Activated CD8-positive, alpha-beta memory T cell treated with anti-CD3 and anti-CD28 coated beads for 24 hours (primary cell): ENCODE data around the gene MAN2A1.
"Not testable (repeated sequence)": the region's sequence is repeated elsewhere in the genome, so short reads cannot be mapped to it uniquely, and the experiment has no call there.

Source experiments
- DNase-seq: peaks from one replicate; pipeline ENCODE4 v3.0.0-alpha.2; 2020

The MAN2A1 gene

DNA sequence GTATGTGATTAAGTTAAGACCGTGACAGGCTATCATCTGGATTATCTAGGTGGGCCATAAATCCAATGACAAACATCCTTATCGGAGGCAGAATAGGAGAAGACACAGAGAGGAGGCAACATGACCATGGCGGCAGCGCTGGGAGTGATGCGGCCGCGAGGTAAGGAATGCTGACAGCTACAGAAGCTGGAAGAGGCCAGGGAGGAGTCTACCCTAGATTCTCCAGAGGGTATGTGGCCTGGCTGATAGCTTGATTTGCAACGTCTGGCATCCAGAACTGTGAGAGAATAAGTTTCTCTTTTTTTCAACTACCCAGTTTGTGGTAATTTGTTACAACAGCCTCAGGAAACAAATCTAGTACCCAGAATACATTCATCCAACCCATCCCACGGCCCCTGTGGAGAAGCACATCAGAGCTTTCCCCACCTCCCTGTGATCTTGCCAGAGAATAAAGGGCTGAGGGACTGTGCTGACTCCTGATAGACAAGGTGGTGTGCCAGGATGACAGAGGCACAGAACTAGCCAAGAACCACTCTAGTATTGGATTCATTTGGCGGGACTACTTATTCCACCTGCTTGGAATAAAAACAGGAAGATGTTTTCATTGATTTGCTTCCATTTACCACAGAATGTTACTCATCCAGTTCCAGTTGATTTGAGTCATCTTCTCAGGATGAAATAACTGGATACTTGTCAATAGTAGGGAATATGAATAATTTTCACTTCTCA, 187.4 kb downstream of the MAN2A1 start:
- no peak for DNase-seq

DNA sequence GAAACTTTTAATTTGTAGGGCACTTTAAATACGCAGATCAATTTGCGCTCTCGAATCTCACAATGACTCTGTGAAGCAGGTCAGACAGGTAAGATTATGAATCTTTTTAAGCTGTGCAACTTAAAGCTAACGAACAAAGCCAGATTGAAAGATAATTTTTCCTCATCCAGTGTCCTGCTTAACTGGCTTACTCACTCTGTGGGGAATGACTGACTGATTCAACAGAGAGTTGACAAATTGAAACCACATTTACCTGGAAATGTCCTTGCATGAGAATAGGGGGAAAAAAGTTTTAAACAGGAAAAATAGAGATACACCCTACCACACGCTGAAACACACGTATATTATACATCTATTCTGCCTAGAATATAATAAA, 187.9 kb downstream of the MAN2A1 start:
- no peak for DNase-seq

DNA sequence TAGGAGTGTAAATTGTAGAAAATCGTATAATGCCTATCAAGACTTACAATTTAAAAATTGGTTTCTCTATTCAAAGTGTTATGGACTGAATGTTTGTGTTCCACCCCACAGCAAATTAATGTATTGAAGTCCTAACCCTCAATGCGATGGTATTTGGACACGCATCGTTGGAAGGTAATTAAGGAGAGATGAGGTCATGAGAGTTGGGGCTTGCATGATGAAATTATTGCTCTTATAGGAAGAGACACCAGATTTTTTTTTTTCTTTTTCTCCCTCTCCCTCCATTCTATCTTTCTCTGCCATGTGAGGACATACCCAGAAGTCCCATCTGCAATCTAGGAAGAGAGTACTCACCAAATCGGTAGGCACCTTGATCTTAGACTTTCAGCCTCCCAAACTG, 189.2 kb downstream of the MAN2A1 start:
- no peak for DNase-seq

DNA sequence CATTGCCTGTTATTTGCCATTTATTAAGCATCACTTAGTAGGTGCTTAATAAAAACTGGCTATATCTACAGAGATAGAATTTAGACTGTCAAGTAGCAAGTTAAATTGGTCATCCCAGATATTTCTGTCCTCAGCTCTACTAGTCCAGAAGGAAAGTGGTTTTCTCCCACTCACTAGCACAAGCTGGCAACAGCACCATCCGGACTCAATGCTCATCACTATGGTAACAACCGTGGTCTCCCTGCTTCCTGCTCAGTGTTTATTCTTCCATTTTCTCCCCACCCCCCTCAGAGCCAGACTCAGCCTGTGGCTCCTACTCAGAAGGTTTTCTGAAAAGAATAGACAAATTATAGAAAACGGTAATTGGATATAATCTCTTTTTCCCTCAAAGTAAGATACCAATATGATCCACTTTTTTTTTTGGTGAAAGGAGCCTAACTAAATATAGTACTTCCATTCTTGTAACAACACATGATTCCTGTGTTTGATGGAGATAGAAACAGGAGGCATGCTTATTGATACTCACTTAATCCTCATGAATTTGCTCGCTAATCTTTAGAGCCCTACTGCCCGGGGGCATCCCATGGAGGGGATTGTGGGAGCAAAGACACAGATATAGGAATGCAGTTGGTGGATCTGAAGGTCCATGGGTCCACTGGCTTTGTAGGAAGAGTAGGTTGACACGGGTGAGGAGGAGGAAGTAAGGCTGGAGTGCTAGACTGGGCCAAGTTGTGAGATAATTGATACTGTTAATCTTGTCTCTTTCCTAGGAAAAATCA, 191.4 kb downstream of the MAN2A1 start:
- no peak for DNase-seq

DNA sequence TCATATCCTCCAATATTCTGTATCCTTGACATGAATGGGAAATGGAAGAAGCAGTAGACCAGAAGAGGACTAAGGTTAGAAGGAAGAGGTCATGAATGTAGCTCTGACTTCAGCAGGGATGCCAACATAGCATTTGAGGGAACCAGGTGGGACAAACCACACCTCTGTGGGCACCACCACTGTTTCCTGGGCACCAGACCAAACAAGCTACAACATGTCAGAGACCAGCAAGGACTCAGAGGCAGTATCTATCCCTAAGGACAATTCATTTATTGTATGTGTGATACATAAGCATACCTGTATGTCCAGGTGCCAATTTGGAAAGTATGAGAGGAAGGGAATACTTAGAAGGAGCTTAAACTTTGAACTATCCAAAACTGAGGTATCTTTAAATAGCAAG, 192.8 kb downstream of the MAN2A1 start:
- DNase-seq: no peak

DNA sequence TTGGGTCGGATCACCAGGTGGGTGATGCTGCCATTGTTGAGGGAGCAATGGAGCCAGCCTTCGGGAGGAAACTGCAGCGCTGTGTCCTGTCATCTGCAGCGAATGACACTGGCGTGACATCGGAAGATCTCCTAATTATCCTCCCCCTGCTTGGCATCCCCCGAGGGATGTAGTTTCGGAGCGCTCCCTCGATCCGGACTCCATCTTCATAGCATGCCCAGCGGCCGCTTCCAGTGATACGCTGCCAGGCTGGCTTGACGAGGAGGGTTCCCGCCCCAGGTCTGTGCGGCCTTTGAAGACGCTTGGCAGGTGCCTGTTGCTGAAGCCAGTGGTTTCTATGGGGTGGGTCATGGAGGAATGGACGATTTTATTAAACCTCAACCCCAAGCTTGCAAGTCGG, 194.9 kb downstream of the MAN2A1 start:
- no peak for DNase-seq

DNA sequence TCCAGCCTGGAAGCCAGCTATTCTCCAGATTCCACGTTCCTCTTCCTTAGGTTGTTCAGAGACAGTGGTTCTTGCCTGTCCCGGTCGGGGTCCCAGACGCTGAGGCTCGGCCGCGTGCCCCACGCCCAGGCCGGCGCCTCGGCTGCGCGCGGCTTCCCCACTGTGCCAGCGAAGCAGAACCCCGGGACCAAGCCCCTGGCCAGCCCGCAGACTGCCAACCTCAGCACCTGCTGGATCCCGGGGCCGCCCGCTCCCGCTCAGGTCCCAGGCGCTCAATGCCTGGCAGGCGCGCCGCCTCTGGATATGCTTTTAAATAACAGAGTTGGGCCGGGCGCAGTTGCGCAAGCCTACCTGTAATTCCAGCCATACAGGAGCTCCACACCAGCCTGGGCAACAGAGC, 195.5 kb downstream of the MAN2A1 start:
- no peak for DNase-seq

DNA sequence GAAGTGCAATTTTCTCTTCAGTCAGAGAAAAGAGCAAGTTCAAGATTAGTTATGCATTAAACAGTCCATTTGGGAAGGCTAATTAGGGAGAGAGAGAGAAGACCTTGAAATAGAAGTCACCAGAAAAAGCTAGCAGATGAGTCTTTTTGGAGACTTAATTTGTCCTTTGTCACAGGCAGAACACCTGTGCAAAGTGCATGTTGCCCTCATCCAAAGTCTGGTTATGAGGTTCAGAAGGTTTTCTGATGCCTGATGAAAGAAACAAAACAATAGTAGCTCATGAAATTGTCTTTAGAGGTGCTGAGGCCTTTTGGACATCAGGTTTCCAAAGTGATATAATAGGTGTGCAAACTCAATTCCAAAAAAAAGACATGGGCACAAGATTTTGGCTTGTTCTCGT, 199.3 kb downstream of the MAN2A1 start:
- DNase-seq: no peak

DNA sequence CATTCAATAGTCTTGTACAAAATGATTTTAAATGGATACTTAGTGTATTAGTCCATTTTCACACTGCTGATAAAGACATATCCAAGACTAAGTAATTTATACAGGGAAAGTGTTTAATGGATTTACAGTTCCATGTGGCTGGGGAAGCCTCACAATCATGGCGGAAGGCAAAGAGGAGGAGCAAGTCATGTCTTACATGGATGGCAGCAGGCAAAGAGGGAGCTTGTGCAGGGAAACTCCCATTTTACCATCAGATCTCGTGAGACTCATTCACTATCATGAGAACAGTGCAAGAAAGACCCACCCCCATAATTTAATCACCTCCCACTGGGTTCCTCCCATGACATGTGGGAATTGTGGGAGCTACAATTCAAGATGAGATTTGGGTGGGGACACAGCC, 203.5 kb downstream of the MAN2A1 start:
- DNase-seq: not testable (repeated sequence)

DNA sequence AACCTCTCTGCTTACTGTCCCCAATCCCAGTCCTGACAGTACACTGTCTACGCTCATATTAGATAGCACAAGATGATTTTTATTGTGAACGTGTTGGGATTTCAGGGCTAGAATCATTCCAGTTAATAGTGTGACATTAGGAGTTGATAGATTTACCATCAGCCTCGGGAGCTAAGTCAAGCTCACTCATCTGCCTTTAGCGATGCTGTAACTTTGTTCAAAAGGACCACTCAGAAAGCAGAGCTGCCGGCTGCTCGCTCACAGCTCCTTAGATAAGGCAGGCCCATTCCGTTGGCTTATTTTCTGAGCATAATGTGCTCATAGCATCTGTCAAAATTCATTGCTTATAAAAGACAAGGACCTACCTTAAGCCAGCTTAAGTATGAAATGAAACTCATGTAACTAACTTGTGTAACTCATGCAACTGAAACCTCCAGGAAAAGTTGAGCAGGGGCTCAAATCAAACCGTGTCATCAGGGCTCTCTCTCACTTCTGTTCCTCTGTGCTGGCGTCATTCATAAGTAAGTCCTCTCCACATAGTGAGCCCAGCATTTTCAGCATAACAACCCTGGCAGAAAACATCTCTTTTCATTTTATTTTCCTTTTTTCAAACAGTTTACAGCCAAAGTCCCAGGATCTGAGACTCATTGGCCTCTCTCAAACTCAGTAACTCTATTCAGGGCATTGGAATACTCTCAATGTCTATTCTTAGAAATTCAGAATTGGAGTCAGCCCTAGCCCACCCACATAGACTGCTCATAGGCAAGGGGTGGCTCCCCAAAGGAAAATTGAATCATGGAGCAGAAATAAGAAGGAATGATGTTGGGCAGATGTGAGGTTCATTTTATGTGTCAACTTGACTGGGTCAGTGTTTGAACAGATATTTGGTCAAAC, 208.8 kb downstream of the MAN2A1 start:
- no peak for DNase-seq

DNA sequence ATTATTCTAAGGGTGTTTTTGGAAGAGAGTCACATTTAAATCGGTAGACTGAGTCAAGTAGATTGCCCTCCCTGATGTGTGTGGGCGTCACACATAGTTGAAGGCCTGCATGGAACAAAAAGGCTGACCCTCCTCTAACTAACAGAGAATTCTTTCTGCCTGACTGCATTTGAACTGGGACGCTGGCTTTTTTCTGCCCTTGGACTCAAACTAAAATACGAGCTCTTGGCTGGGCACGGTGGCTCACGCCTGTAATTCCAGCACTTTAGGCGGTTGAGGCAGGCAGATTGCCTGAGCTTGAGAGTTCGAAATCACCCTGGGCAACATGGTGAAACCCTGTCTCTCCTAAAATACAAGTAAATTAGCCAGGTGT, 209.4 kb downstream of the MAN2A1 start:
- no peak for DNase-seq

DNA sequence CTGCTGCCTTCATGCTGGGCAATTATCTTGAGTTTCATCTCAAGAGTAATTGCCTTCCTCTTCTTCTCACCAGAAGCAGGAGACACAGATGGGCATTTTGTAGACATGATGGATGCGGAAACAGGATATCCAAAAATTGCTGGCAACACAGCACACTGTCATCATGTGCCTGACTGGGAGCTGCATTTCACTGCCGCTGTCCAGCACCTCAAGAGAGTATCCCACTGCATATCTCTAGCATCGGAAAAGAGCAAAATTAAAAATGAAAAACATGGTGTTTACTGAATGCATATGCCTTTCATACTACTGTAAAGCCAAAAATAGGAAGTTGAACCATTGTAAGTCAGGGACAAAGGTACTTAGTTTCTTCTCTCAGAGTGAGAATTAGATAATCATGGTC, 210.7 kb downstream of the MAN2A1 start:
- no peak for DNase-seq

DNA sequence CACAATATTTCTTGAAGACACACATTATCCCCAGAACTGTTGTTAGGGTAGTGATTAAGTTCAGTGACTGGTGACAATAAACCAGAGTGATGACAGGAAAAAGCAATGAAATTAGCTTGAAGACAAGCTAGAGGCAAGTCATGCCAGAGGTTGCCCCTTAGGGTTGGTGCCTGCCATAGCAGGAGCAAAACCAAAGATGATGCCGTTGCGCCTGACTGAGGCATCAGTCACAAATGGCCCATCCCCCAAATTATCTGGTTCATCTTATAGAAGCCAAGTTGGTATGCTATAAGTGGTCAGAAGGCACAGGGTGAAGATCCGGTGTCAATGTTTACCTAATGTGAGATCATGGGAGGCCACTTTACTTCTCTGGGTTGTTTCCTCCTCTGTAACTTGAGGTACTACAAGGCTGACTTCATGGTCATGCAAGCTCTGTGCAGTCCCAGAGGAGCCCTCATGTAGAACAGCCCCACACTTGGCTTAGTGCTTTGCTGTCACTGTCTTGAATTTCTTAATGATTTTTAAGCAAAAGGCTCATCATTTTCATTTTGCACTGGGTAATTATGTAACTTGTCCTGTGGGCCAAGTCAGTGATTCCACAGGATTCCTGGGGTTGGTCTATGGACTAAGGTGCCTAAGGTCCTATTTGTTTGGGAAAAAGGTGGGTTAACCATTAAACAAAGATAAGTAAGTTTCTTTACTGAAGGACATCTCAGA, 211.3 kb downstream of the MAN2A1 start:
- DNase-seq: no peak

DNA sequence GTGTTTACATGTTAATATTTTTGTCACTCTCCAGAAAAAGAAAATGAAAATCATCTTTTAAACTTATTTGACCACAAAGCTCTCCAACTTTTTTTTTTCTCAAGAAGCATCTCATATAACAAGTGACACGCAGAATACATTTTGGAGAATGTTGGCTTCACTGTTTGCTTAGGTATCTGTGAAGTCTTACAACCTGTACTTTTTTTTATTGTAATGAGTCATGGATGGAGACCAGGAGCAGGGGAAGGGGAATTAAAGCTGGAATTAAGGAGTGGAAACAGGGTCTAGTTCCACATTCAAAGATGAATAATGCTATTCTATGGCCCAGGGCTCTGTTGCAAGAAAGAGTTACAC, 211.9 kb downstream of the MAN2A1 start:
- no peak for DNase-seq

DNA sequence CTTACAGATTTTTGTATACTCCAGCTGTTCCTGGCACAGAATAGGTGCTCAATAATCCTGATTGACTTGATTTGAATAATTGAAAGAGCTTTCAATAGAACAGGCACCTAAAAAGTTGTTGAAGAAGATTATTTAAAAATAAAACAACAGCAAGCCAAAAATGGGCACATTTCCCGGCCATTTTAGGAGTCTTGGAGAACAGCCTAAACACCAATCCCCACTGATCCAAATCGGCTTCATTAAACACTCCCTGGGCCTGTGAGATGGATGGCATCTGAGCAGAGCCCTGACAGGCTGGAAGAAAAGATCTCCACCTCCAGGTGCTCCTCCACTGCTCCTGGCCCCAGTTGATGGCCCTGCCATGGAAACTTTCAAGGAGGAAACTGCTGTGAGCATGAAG, 213.3 kb downstream of the MAN2A1 start:
- DNase-seq: no peak

DNA sequence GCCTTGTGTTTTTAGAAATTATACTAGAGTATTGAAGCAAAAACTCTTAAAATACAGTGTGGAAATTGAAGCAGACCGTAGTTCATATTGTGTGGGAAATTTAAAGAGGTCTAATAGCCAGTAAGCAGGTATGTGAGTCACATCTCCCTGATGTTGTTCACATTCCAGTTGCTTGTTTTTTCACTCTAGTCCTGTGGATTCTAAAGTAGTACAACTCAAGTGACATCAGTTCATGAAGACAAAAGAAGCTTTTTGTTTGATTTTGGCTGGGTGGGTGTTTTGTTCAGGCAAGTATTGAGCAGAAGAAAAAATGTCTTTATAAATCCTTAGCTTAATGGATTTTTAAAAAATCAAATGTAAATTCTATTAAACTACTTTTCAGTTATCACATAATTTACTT, 216.2 kb downstream of the MAN2A1 start:
- DNase-seq: no peak

DNA sequence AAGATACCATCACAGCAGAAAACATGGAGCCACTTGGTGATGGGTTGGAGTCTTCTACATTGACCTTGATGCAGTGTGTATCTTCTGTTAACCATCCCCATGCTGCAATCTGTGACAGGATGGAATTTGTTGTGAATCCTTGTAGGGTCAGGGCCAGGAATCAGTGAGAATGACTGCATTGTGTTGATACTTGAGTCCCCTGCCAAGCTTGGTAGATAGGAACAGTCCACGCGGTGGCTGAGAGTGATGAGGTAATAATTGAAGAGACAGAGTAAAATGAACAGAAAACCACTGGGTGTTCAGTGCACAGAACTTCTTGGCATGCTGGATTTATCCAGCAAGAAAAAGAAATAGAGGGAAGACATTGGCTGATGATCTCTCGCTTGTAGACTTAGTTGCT, 217.5 kb downstream of the MAN2A1 start:
- no peak for DNase-seq

DNA sequence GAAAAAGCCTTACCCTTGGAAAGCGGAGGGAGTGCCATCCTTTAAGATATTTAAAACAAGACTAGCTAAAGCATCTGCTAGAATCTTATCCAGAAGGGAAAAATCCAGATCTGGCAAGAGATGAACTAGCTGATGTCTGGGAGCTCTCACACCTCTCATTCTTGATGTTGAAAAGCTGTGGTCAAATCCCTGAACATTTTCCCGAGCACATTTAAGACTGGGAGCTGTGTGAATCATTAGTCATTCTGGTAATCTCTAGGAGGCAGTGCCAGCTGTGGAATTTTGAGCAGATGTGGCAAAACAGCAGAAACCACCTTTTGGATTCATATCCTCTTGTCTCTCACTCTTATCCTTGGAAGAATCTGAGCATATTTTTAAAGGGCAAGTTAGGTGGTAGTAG, 218.0 kb downstream of the MAN2A1 start:
- no peak for DNase-seq

DNA sequence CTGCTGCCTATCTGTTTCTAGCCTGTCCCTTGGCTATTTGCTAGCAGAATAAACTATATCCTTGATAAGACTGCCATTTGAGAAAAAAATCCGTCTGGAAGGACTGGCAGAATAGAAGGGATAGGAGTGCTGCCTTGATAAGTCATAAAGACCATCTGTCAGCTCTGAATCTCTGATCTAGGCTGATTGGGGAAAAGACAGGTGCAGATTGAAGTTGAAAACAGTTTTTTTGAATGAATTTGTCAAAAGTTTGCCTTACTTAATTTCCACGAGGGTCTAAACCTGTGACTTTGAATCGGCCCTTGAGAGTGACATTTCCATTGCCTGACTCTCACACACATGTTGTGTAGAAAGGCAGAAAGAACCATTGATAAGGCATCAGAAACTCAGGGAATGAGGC, 218.6 kb downstream of the MAN2A1 start:
- DNase-seq: no peak

DNA sequence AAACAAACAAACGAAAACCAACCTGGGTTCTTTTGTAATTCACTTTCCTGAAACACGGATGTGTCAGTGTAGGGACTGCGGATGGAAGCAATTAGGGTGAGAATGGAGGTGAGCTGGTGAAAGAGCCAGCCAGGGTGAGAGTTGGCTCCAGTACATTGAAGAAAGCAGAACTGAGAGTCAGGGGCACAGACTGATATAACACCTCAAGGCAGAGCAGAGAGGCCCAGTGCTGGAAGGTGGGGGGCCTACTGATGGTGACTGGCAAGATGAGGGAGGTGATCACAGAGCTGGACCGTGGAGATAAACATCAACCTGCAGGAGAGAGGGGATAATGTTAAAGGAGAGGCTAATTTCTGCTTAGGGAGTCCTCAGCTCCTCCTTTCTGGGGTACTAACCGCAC, 221.1 kb downstream of the MAN2A1 start:
- no peak for DNase-seq

DNA sequence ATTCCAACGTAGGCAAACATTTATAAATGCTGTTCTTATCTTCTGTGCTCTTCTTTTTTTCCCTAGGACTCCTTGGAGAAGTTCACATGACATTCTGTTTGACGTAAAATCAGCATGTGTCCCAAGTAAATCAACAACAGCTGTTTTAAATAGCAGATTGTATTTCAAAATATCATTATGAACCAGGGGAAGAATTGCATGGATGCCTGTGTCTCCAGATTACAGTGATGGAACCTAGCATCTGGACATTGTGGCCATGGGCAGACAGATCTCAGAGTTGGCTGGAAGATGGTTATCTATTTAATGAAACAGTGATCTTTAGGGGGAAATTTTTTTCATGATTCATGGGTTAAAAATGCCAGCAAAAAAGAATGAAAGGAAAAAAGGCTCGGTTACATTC, 222.0 kb downstream of the MAN2A1 start:
- no peak for DNase-seq

DNA sequence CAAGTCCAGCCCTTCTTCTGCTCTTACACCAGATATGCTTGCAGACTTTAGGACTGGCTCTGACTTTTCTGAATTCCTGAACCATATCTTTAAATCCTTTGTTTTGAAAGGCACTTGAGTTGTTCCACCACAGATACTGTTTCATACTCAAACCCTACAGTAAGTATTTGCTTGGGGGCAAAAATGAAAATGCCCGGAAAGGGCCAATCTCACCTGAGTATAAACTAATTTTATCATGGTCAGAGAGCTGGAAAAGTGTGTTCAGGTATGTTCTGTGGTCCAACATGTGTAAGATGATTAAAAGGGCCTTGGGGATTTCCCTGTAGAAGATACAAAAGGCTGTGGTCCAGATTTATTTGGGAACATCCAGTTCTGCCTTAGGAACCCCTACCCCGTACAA, 225.2 kb downstream of the MAN2A1 start:
- no peak for DNase-seq

DNA sequence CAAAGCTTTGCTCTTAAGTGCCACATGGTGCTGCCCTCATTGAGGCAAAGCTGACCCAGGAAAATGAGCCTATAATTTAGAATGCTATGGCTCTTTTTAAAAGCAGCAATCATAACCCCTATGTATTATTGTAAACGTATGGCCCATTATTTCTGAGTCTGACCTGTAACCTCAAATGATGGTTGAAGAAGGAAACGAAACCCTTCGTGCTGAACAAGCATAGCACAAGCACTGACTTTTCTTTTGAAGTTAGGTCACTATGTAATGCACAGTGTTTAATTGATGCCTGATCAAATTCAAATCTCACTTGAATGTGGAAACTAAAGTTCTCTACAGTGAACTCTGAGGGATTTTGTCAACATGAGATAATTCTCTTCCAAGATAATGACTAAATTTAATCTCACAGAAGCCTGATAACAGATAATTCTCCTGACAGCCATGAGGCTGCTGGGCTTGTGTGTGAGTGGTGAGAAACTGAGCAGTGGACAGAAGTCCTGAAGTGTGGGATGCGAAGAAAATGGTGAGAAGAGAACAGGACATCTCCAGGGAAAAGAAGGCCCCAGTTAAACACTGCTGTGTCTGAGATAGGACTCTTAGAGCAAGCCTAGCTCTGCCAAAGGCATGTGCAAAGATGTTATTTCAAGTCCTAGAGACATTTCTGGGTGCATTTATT, 226.9 kb downstream of the MAN2A1 start:
- no peak for DNase-seq
